Kidney epithelial cell (primary cell): ENCODE measurements around the gene BAG3. TPM values are rescaled to one million over a fixed set of nuclear protein-coding genes. Genes with fewer than 3 reads are reported as not detected.
A peak's percentile ranks its signal among the peaks of the same experiment; 100 is the strongest.

Source experiments
- DNase-seq: peaks from one replicate; pipeline ENCODE4 v3.0.0-alpha.2; 2010; ENCODE audit warnings: low read depth
- H3K27me3 ChIP-seq: 2 replicates; pipeline ENCODE4 v1.6.0; 2011; ENCODE audit warnings: low read length; ENCODE audit not compliant: control insufficient read depth, insufficient read depth
- H3K36me3 ChIP-seq: 2 replicates; pipeline ENCODE4 v1.5.1; 2011; ENCODE audit warnings: low read length; ENCODE audit not compliant: control insufficient read depth, insufficient read depth
- H3K4me3 ChIP-seq: 2 replicates; pipeline ENCODE4 v1.5.1; 2011; ENCODE audit warnings: low read depth, mild to moderate bottlenecking, control low read depth, low read length
- total RNA-seq: library from RNA; depleted of rRNA; stranded (reverse); fragments of >200 nt; gene quantifications from 2 replicates; pipeline ENCODE4 v1.2.3, GENCODE V29; 2015
- TF ChIP-seq, protein P1 (sequence below): IDR thresholded peaks from 2 replicates; pipeline ENCODE4 v1.5.1; 2011; ENCODE audit warnings: mild to moderate bottlenecking, moderate library complexity, low read length, control low read depth, inconsistent platforms; ENCODE audit not compliant: insufficient read depth, poor library complexity, severe bottlenecking

Gene BAG3
- total RNA-seq, 1 donor from 2014 or later = 30.3 TPM

GRCh38 chr10:119620241-119621077, 30.7 kb upstream of the BAG3 start:
- TF ChIP-seq, protein P1, sequence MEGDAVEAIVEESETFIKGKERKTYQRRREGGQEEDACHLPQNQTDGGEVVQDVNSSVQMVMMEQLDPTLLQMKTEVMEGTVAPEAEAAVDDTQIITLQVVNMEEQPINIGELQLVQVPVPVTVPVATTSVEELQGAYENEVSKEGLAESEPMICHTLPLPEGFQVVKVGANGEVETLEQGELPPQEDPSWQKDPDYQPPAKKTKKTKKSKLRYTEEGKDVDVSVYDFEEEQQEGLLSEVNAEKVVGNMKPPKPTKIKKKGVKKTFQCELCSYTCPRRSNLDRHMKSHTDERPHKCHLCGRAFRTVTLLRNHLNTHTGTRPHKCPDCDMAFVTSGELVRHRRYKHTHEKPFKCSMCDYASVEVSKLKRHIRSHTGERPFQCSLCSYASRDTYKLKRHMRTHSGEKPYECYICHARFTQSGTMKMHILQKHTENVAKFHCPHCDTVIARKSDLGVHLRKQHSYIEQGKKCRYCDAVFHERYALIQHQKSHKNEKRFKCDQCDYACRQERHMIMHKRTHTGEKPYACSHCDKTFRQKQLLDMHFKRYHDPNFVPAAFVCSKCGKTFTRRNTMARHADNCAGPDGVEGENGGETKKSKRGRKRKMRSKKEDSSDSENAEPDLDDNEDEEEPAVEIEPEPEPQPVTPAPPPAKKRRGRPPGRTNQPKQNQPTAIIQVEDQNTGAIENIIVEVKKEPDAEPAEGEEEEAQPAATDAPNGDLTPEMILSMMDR = no peak
- peak; percentile 34 for DNase-seq
- Histone ChIP-seq H3K36me3 (no peaks in the 10 kb centered on the region), H3K27me3 (no peaks in the 10 kb centered on the region), H3K4me3 (no peak overlapping the region)

GRCh38 chr10:119621078-119621384, 30.1 kb upstream of the BAG3 start:
- no peak overlapping the region for H3K4me3 ChIP-seq
- no peaks in the 10 kb centered on the region for H3K27me3 ChIP-seq
- no peaks in the 10 kb centered on the region for H3K36me3 ChIP-seq
- TF ChIP-seq, protein P1 = no peak
- DNase-seq = no peak

GRCh38 chr10:119625570-119626280, 25.5 kb upstream of the BAG3 start:
- DNase-seq = no peak
- no peak overlapping the region for H3K4me3 ChIP-seq
- TF ChIP-seq, protein P1 = no peak

DNA sequence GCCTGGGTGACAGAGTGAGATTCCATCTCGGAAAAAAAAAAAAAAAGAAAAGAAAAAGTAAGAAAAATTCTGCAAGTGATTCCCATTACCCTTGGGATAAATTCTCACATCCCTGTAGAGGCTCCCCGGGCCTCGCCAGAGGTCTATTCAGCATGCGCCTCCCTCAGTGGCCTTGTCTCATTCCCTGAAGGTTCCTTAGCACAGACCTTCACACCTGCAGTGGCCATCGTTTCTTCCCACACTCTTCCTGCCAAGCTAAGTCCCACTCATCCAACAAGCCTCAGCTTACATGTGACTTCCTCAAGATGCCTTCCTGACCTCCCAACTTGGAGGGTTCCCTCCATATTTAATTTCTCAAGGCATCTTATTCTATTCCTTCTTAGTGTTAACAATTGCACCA, 20.9 kb upstream of the BAG3 start:
- Histone ChIP-seq H3K36me3 (no peaks in the 10 kb centered on the region), H3K4me3 (no peak overlapping the region), H3K27me3 (no peaks in the 10 kb centered on the region)
- TF ChIP-seq, protein P1 = no peak
- DNase-seq = no peak

More at GRCh38 chr10:119625570-119626280, 25.5 kb upstream of the BAG3 start:
- H3K27me3 ChIP-seq = no peaks in the 10 kb centered on the region
- H3K36me3 ChIP-seq = no peaks in the 10 kb centered on the region

GRCh38 chr10:119633538-119634218, 17.5 kb upstream of the BAG3 start:
- no peak overlapping the region for H3K4me3 ChIP-seq
- TF ChIP-seq, protein P1 = no peak
- H3K27me3 ChIP-seq = no peaks in the 10 kb centered on the region
- H3K36me3 ChIP-seq = no peaks in the 10 kb centered on the region
- no peak for DNase-seq
